ENCODE results near the gene CDKAL1. TPM values are rescaled to one million over a fixed set of nuclear protein-coding genes. Genes with fewer than 3 reads are reported as not detected.

Gene CDKAL1
- total and polyA plus RNA-seq, 4 donors, result 2.0 to 12.9 (median 6.7) TPM

DNA sequence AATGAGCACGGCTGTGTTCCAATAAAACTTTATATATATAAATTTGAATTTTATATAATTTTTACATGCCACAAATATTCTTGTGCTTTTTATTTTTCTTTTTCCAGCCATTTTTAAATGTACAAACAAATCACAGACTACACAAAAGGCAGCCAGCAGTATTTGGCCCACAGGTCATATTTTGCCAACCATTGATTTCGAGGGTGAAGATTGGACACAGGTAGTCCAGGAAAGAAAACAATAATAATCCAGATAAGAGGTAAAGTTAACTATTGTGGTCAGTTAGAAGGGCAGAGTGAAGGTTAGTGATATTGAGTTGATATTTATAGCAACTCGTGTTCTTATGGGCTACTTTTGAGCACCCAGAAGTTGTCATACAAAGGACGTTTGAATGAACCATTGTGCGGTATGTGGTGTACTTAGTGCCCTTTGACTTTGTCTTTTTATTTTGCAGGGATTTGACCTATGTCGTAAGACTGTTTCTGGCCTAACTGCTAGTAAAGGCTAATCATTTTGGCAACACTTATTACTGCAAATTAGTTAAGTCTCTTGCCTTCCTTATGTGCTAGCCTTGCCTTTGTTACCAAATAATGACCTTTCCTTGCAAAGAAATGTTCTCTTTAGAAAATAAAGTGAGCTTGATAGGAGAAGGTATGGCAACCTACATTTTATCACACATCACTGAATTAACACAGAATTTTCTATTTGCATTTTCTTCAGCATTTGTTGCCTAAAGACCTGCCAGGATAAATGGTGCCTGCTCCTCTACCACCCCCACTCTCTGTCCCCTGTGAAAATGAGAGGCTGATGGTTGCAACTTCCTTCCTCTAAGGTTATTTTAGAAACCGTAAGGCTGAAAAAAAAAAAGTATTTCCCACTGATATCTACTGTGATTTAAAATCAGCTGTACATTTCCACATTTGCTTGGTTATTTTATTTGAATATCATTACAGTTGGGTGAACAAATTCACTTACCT, 565.4 kb downstream of the CDKAL1 start:
- peak in 1 of 2 donors; percentile 15 for TF ChIP-seq JUND (IDR thresholded peaks at IDR 0.05)
- TF ChIP-seq RXRA (IDR thresholded peaks at IDR 0.05), result peak; percentile 44 to 77
- no peak for TF ChIP-seq SP1 (IDR thresholded peaks at IDR 0.05)
- TF ChIP-seq NR2F2 (IDR thresholded peaks at IDR 0.05), result peak; percentile 51
- TF ChIP-seq HNF4A (conservative IDR thresholded peaks at IDR 0.05), result peak; percentile 75 to 77
- TF ChIP-seq HNF4G (IDR thresholded peaks at IDR 0.05), result no peak
- TF ChIP-seq, protein P1, sequence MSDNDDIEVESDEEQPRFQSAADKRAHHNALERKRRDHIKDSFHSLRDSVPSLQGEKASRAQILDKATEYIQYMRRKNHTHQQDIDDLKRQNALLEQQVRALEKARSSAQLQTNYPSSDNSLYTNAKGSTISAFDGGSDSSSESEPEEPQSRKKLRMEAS (IDR thresholded peaks at IDR 0.05), result no peak
- no peak for TF ChIP-seq FOXA1 (IDR thresholded peaks at IDR 0.05)
- TF ChIP-seq, protein P2, sequence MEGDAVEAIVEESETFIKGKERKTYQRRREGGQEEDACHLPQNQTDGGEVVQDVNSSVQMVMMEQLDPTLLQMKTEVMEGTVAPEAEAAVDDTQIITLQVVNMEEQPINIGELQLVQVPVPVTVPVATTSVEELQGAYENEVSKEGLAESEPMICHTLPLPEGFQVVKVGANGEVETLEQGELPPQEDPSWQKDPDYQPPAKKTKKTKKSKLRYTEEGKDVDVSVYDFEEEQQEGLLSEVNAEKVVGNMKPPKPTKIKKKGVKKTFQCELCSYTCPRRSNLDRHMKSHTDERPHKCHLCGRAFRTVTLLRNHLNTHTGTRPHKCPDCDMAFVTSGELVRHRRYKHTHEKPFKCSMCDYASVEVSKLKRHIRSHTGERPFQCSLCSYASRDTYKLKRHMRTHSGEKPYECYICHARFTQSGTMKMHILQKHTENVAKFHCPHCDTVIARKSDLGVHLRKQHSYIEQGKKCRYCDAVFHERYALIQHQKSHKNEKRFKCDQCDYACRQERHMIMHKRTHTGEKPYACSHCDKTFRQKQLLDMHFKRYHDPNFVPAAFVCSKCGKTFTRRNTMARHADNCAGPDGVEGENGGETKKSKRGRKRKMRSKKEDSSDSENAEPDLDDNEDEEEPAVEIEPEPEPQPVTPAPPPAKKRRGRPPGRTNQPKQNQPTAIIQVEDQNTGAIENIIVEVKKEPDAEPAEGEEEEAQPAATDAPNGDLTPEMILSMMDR (IDR thresholded peaks at IDR 0.05; ENCODE audit: low read depth, low read length, missing input control), result no peak
- TF ChIP-seq, protein P3, sequence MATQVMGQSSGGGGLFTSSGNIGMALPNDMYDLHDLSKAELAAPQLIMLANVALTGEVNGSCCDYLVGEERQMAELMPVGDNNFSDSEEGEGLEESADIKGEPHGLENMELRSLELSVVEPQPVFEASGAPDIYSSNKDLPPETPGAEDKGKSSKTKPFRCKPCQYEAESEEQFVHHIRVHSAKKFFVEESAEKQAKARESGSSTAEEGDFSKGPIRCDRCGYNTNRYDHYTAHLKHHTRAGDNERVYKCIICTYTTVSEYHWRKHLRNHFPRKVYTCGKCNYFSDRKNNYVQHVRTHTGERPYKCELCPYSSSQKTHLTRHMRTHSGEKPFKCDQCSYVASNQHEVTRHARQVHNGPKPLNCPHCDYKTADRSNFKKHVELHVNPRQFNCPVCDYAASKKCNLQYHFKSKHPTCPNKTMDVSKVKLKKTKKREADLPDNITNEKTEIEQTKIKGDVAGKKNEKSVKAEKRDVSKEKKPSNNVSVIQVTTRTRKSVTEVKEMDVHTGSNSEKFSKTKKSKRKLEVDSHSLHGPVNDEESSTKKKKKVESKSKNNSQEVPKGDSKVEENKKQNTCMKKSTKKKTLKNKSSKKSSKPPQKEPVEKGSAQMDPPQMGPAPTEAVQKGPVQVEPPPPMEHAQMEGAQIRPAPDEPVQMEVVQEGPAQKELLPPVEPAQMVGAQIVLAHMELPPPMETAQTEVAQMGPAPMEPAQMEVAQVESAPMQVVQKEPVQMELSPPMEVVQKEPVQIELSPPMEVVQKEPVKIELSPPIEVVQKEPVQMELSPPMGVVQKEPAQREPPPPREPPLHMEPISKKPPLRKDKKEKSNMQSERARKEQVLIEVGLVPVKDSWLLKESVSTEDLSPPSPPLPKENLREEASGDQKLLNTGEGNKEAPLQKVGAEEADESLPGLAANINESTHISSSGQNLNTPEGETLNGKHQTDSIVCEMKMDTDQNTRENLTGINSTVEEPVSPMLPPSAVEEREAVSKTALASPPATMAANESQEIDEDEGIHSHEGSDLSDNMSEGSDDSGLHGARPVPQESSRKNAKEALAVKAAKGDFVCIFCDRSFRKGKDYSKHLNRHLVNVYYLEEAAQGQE (IDR thresholded peaks at IDR 0.05), result no peak
- TF ChIP-seq, protein P4, sequence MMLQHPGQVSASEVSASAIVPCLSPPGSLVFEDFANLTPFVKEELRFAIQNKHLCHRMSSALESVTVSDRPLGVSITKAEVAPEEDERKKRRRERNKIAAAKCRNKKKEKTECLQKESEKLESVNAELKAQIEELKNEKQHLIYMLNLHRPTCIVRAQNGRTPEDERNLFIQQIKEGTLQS (IDR thresholded peaks at IDR 0.05), result no peak
- TF ChIP-seq GABPA (IDR thresholded peaks at IDR 0.05 in 1 of 2, conservative IDR thresholded peaks at IDR 0.05 in 1 of 2), result no peak
- TF ChIP-seq TAF1 (conservative IDR thresholded peaks at IDR 0.05), result no peak
- peak in 1 of 2 donors; percentile 23 for TF ChIP-seq RAD21 (IDR thresholded peaks at IDR 0.05)
- TF ChIP-seq EGR1 (IDR thresholded peaks at IDR 0.05; ENCODE audit: low read depth in 2 of 2), result no peak
- TF ChIP-seq YY1 (IDR thresholded peaks at IDR 0.05), result peak; percentile 38
- TF ChIP-seq FOXA2 (IDR thresholded peaks at IDR 0.05), result peak; percentile 4
- Histone ChIP-seq H3K27ac (ENCODE audit: low read depth in 1 of 2, low read length in 2 of 2) (peak overlapping the region; percentile 38 to 40), H3K4me1 (ENCODE audit: control insufficient read depth in 4 of 4, insufficient read depth in 4 of 4, low read length in 3 of 4) (peaks cover 3 to 19% (median 8%) of the 10 kb centered on the region in 4 donors), H3K9ac (ENCODE audit: low read depth in 1 of 2, low read length in 2 of 2) (no peak overlapping the region), H3K9me3 (ENCODE audit: control insufficient read depth in 4 of 4, low read length in 3 of 4) (no peaks in the 10 kb centered on the region), H3K4me3 (ENCODE audit: low read depth in 1 of 3, low read length in 3 of 3) (no peak overlapping the region), H3K27me3 (ENCODE audit: control insufficient read depth in 4 of 4, insufficient read depth in 4 of 4, low read length in 3 of 4) (no peaks in the 10 kb centered on the region), H3K36me3 (ENCODE audit: control insufficient read depth in 4 of 4, insufficient read depth in 3 of 4, low read depth in 1 of 4, low read length in 3 of 4) (no peaks in the 10 kb centered on the region)
- WGBS, result 52% methylated on average over 7 of the region's 7 CpGs
- DNase-seq (ENCODE audit: low spot score), result no peak

All from liver (tissue), 9 donors.